H9 (cell line): ENCODE results near the gene EEF2K. TPM values are rescaled to one million over a fixed set of nuclear protein-coding genes. Genes with fewer than 3 reads are reported as not detected.

ENCODE experiments used
- DNase-seq: peaks from one replicate; pipeline ENCODE4 v3.0.0-alpha.2; 2017
- H2AFZ ChIP-seq: one replicate; pipeline ENCODE4 v1.6.1; 2013; ENCODE audit warnings: mild to moderate bottlenecking, low read length, control low read depth, moderate library complexity
- H2AK5ac ChIP-seq: 2 replicates; pipeline ENCODE4 v1.6.1; 2013; ENCODE audit warnings: low read length, control low read depth, mixed read lengths; ENCODE audit not compliant: insufficient read length
- H2BK120ac ChIP-seq: one replicate; pipeline ENCODE4 v1.6.1; 2013; ENCODE audit warnings: low read depth, mild to moderate bottlenecking, low read length, control low read depth, inconsistent platforms; ENCODE audit not compliant: poor library complexity, severe bottlenecking
- H2BK12ac ChIP-seq: 2 replicates; pipeline ENCODE4 v1.6.1; 2013; ENCODE audit warnings: low read length, control low read depth, mixed read lengths, low read depth; ENCODE audit not compliant: insufficient read length
- H2BK15ac ChIP-seq: 2 replicates; pipeline ENCODE4 v1.6.1; 2013; ENCODE audit warnings: low read depth, low read length, control low read depth
- H2BK20ac ChIP-seq: one replicate; pipeline ENCODE4 v1.6.1; 2013; ENCODE audit warnings: low read depth, mild to moderate bottlenecking, low read length, control low read depth, inconsistent platforms; ENCODE audit not compliant: poor library complexity, severe bottlenecking
- H2BK5ac ChIP-seq: 2 replicates; pipeline ENCODE4 v1.6.1; 2013; ENCODE audit warnings: low read length, control low read depth, mixed read lengths; ENCODE audit not compliant: insufficient read length
- H3K14ac ChIP-seq: 2 replicates; pipeline ENCODE4 v1.6.1; 2013; ENCODE audit warnings: low read length, control low read depth; ENCODE audit not compliant: insufficient read depth
- H3K18ac ChIP-seq: 2 replicates; pipeline ENCODE4 v1.6.1; 2013; ENCODE audit warnings: low read depth, mild to moderate bottlenecking, mixed read lengths, low read length, control low read depth; ENCODE audit not compliant: insufficient read length
- H3K23ac ChIP-seq: 2 replicates; pipeline ENCODE4 v1.6.1; 2013; ENCODE audit warnings: low read length, control low read depth, mixed read lengths, low read depth; ENCODE audit not compliant: insufficient read length
- H3K23me2 ChIP-seq: 2 replicates; pipeline ENCODE4 v1.6.1; 2013; ENCODE audit warnings: low read depth, mild to moderate bottlenecking, mixed read lengths, low read length, control low read depth; ENCODE audit not compliant: insufficient read length, poor library complexity, severe bottlenecking
- H3K27ac ChIP-seq: 2 replicates; pipeline ENCODE4 v1.5.1; 2013; ENCODE audit warnings: low read length, control low read depth, mixed read lengths, low read depth; ENCODE audit not compliant: insufficient read length
- H3K27me3 ChIP-seq: 2 replicates; pipeline ENCODE4 v1.6.1; 2013; ENCODE audit warnings: low read length, control low read depth, inconsistent platforms; ENCODE audit not compliant: insufficient read depth
- H3K4ac ChIP-seq: 2 replicates; pipeline ENCODE4 v1.6.1; 2013; ENCODE audit warnings: low read depth, mild to moderate bottlenecking, control low read depth, inconsistent platforms, low read length, moderate library complexity
- H3K4me1 ChIP-seq: 2 replicates; pipeline ENCODE4 v1.6.1; 2013; ENCODE audit warnings: low read length, control low read depth, inconsistent platforms; ENCODE audit not compliant: insufficient read depth
- H3K4me2 ChIP-seq: 2 replicates; pipeline ENCODE4 v1.6.1; 2013; ENCODE audit warnings: low read length, control low read depth, mixed read lengths; ENCODE audit not compliant: insufficient read length, insufficient read depth
- H3K56ac ChIP-seq: 2 replicates; pipeline ENCODE4 v1.6.1; 2013; ENCODE audit warnings: low read depth, mild to moderate bottlenecking, mixed read lengths, low read length, control low read depth; ENCODE audit not compliant: insufficient read length
- H3K79me1 ChIP-seq: 2 replicates; pipeline ENCODE4 v1.6.1; 2013; ENCODE audit warnings: low read depth, mild to moderate bottlenecking, moderate library complexity, low read length, control low read depth, inconsistent platforms; ENCODE audit not compliant: insufficient read depth, poor library complexity, severe bottlenecking
- H3K79me2 ChIP-seq: 2 replicates; pipeline ENCODE4 v1.6.1; 2013; ENCODE audit warnings: low read length, control low read depth, inconsistent platforms; ENCODE audit not compliant: insufficient read depth
- H3K9ac ChIP-seq: 2 replicates; pipeline ENCODE4 v1.6.1; 2013; ENCODE audit warnings: low read length, control low read depth, mixed read lengths; ENCODE audit not compliant: insufficient read length; ENCODE audit errors: extremely low read depth
- H3K9me3 ChIP-seq: one replicate; pipeline ENCODE4 v1.6.1; 2013; ENCODE audit warnings: low read depth, low read length, inconsistent platforms; ENCODE audit not compliant: control insufficient read depth
- H3T11ph ChIP-seq: one replicate; pipeline ENCODE4 v1.6.1; 2013; ENCODE audit warnings: mild to moderate bottlenecking, low read length, control low read depth, inconsistent platforms
- H4K20me1 ChIP-seq: one replicate; pipeline ENCODE4 v1.6.1; 2013; ENCODE audit not compliant: control insufficient read depth, insufficient read length, insufficient read depth
- H4K5ac ChIP-seq: 2 replicates; pipeline ENCODE4 v1.6.1; 2013; ENCODE audit warnings: low read depth, mild to moderate bottlenecking, mixed read lengths, low read length, control low read depth; ENCODE audit not compliant: insufficient read length
- H4K8ac ChIP-seq: replicated peaks from 2 replicates; pipeline ENCODE4 v1.6.1; 2013; ENCODE audit warnings: low read length, control low read depth, mixed read lengths, low read depth; ENCODE audit not compliant: insufficient read length
- H4K91ac ChIP-seq: 2 replicates; pipeline ENCODE4 v1.6.1; 2013; ENCODE audit warnings: low read depth, mild to moderate bottlenecking, moderate library complexity, mixed read lengths, low read length, control low read depth; ENCODE audit not compliant: insufficient read length
- H3K27ac Mint-ChIP-seq, 3 experiments: 2 replicates in 2 of 3; 3 replicates in 1 of 3; pipeline ENCODE4 v1.8.0; 2020 to 2021; ENCODE audit warnings: mixed read lengths in 3 of 3, mild to moderate bottlenecking in 1 of 3, moderate library complexity in 1 of 3
- H3K27me3 Mint-ChIP-seq: 2 replicates; pipeline ENCODE4 v1.8.0; 2021; ENCODE audit warnings: low read depth, mild to moderate bottlenecking, moderate library complexity, mixed read lengths
- H3K36me3 Mint-ChIP-seq, 3 experiments: 2 replicates in 2 of 3; 3 replicates in 1 of 3; pipeline ENCODE4 v1.8.0; 2020 to 2021; ENCODE audit warnings: low read depth in 3 of 3, mixed read lengths in 3 of 3; ENCODE audit not compliant: insufficient read depth in 1 of 3
- H3K4me1 Mint-ChIP-seq, 2 experiments: 2 replicates each; pipeline ENCODE4 v1.8.0; 2020; ENCODE audit warnings: mixed read lengths in 2 of 2
- H3K4me3 Mint-ChIP-seq, 2 experiments: 2 replicates in 1 of 2; 3 replicates in 1 of 2; pipeline ENCODE4 v1.8.0; 2020 to 2021; ENCODE audit warnings: mild to moderate bottlenecking in 2 of 2, mixed read lengths in 2 of 2, moderate library complexity in 1 of 2
- H3K9me3 Mint-ChIP-seq, 2 experiments: 2 replicates in 1 of 2; 3 replicates in 1 of 2; pipeline ENCODE4 v1.8.0; 2020; ENCODE audit warnings: mild to moderate bottlenecking in 2 of 2, mixed read lengths in 2 of 2, moderate library complexity in 1 of 2
- WGBS: extraction: QIAGEN DNeasy Blood & Tissue Kit; methylation state at CpG from one replicate; pipeline ENCODE4 v1.1.7; 2013; ENCODE audit warnings: missing lambda C conversion rate, low lambda C conversion rate, mixed read lengths; ENCODE audit not compliant: insufficient read length; ENCODE audit errors: extremely low coverage; 5-methylcytosine and 5-hydroxymethylcytosine counted together
- total RNA-seq: library from RNA; stranded (reverse); gene quantifications from 2 replicates; pipeline ENCODE4 v1.2.1, GENCODE V29; 2021
- TF ChIP-seq, protein P1 (sequence below): fragments of 200-600 bp; sonication (generic); conservative IDR thresholded peaks from 3 replicates; pipeline ENCODE4 v1.8.0; 2021; ENCODE audit warnings: antibody characterized with exemption, mild to moderate bottlenecking

The EEF2K gene
- total RNA-seq, 1 experiment from 2014 or later, result 20.7 TPM

DNA sequence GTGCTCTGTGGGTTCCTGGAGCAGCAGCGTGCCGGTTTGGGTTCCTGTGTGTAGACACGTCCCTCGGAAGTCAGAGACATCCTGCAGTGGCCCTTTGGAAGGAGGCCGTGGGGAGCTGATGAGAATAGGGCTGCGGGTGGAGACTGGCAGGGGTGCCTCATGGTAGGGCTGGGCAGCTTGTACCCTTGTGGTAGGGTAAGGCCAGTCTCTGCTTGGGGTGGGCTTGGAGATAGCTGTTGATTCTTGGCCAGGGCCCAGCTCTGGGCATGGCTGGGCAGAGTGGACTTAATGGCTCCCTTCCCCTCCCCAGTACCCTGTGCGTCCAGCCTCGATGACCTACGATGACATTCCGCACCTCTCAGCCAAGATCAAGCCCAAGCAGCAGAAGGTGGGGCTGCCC lies 101.8 kb downstream of the EEF2K start:
- no peak overlapping the region for H2AFZ ChIP-seq
- Mint-ChIP-seq H3K27ac (no peak overlapping the region), H3K4me3 (no peak overlapping the region), H3K4me1 (peaks cover 0 to 1% of the 10 kb centered on the region in 2 experiments; a peak in 2 of 4 replicates), H3K27me3 (no peaks in the 10 kb centered on the region), H3K36me3 (peaks cover 21 to 81% (median 67%) of the 10 kb centered on the region in 3 experiments), H3K9me3 (no peaks in the 10 kb centered on the region; a peak in 1 of 5 replicates)
- H3T11ph ChIP-seq, result no peak overlapping the region
- no peaks in the 10 kb centered on the region for H3K9me3 ChIP-seq
- H2BK120ac ChIP-seq, result no peak overlapping the region
- no peaks in the 10 kb centered on the region for H3K23me2 ChIP-seq
- no peak overlapping the region for H4K5ac ChIP-seq
- no peak overlapping the region for H3K23ac ChIP-seq
- no peaks in the 10 kb centered on the region for H3K27me3 ChIP-seq
- H4K91ac ChIP-seq, result no peak overlapping the region
- TF ChIP-seq, protein P1, sequence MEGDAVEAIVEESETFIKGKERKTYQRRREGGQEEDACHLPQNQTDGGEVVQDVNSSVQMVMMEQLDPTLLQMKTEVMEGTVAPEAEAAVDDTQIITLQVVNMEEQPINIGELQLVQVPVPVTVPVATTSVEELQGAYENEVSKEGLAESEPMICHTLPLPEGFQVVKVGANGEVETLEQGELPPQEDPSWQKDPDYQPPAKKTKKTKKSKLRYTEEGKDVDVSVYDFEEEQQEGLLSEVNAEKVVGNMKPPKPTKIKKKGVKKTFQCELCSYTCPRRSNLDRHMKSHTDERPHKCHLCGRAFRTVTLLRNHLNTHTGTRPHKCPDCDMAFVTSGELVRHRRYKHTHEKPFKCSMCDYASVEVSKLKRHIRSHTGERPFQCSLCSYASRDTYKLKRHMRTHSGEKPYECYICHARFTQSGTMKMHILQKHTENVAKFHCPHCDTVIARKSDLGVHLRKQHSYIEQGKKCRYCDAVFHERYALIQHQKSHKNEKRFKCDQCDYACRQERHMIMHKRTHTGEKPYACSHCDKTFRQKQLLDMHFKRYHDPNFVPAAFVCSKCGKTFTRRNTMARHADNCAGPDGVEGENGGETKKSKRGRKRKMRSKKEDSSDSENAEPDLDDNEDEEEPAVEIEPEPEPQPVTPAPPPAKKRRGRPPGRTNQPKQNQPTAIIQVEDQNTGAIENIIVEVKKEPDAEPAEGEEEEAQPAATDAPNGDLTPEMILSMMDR, result no peak
- no peak overlapping the region for H2AK5ac ChIP-seq
- no peak overlapping the region for H2BK20ac ChIP-seq
- H2BK12ac ChIP-seq, result no peak overlapping the region
- H2BK5ac ChIP-seq, result no peak overlapping the region
- no peaks in the 10 kb centered on the region for H3K79me1 ChIP-seq
- no peaks in the 10 kb centered on the region for H3K4me1 ChIP-seq
- no CpG with 5 or more reads among the region's 10 CpGs for WGBS
- H2BK15ac ChIP-seq, result no peak overlapping the region
- no peak overlapping the region for H4K8ac ChIP-seq
- no peak overlapping the region for H3K4me2 ChIP-seq
- H3K14ac ChIP-seq, result no peak overlapping the region
- H3K9ac ChIP-seq, result no peak overlapping the region
- H3K18ac ChIP-seq, result no peak overlapping the region
- no peak overlapping the region for H3K4ac ChIP-seq
- no peak overlapping the region for H3K27ac ChIP-seq
- H3K79me2 ChIP-seq, result peaks cover 2% of the 10 kb centered on the region; the same call in 1 of the 2 replicates
- DNase-seq, result no peak
- H4K20me1 ChIP-seq, result peaks cover 3% of the 10 kb centered on the region
- H3K56ac ChIP-seq, result no peak overlapping the region
